ENCODE results near the gene NDUFS6.
"Not testable (repeated sequence)": the region's sequence is repeated elsewhere in the genome, so short reads cannot be mapped to it uniquely, and the experiment has no call there.

The NDUFS6 gene

DNA sequence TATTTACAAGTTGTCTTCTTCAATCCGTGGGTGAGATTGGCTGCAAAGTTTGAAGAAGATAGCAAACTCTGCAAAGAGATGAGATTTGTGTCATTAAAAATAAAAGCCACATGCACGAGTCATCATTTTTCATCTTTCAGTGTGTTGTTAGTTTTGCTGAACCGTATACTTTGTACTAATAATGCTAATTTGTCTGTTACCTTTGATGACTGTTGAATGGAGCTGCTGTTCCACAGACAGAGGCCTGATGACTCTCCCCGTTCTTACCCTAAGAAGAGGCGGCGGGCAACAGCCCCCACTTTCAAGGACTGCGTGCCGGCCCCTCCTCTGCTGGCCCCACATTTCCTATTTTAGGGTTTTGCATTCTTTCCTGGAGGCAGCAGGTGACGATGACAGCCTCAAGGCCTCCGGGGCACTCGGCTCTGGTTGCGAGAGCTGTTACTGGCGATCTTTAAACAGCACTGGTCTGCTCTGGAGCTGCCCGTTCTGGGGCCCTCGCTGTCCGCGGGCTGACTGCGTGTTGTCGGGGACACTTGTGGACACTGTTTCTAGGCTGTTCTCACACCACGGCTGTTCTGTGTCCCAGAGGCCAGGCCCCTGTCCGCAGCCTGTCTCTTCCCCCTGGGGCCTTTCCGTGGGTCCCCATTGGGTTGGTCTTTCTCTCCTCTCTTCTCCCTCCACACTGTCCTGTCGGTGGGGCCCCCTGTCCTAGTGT lies 35.1 kb downstream of the NDUFS6 start:
- no peak for DNase-seq

DNA sequence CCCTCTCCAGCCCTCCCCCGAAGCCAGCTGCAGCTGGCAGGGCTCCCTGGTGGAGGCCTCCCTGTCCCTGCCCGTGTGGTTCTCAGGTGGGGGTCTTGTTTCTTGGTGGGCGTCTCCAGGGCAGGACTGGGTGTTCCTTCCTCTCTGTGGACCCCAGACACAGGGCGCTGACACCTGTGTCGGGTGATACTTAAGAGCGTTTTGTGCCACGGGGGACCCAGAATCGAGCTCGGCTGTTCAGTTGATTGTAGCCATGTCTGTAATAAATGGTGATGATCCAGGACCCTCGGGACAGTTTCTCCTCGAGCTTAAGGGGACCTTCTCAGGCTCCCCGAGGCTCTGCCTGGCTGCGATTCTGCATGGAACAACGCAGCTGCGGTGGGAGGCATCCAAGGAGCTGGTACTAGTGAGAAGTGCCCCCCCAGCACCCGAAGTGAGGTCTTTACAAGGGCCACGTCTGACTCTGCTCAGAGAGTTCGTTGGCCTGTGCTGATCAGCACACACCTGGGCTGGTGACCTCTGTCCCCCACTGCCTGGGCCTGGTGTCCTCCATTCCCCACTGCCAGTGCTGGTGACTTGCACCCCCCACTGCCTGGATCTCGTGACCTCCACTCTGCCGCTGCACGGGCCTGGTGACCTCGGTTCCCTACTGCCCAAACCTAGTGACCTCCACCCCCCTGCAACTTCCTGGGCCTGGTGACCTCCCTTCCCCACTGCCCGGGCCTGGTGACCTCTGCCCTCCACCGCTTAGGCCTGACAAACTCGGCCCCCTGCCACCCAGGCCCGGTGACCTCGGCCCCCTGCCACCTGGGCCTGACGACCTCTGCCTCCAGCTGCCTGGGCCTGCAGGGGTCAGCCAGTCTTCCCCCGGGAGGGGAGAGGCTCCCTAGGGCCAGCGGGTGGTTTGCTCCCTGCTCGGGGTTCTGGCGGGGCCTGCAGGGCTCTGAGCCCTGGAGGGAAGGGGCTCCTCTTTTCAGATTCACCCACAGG lies 36.0 kb downstream of the NDUFS6 start:
- DNase-seq = no peak

DNA sequence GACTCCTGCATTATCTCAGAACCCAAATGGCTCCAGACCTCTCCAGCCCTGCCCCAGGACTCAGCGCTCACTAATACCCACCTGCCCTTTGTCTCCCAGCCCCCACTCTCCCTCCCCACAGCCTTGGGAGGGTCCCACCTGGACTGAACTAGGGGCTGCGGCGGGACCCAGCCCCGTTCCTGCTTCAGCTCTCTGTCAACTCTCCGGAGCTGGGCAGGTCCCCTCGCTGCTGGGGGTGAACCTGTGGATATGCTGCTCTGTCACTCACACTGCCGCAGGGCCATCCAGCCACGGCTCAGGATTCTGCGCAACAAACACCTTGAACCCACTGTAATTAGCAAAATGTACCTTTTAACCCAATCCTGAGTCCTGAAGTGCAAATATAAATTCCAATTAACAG lies 36.8 kb downstream of the NDUFS6 start:
- no peak for DNase-seq

DNA sequence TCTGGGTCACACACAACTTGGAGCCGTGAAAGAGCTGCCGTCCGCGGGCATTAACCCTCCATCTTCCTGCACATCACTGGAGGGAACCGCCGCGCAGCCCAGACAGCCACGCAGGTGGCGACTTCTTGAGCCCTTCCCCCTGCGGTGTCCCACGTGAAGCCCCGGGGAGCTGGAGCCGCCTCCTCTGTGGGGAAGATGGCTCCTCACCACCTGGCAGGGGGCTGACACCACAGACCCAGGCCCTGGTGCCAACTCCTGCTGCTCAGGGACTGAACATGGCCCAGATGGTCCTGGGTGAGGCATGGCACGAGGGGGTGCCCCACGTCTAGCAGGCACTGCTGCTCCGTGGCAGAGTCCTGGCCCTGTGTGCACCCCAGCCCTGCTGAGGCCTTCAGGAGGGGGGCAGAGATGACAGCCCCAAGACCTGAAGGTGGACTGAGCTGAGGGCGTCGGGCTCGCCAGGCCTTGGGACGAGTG lies 38.9 kb downstream of the NDUFS6 start:
- no peak for DNase-seq

DNA sequence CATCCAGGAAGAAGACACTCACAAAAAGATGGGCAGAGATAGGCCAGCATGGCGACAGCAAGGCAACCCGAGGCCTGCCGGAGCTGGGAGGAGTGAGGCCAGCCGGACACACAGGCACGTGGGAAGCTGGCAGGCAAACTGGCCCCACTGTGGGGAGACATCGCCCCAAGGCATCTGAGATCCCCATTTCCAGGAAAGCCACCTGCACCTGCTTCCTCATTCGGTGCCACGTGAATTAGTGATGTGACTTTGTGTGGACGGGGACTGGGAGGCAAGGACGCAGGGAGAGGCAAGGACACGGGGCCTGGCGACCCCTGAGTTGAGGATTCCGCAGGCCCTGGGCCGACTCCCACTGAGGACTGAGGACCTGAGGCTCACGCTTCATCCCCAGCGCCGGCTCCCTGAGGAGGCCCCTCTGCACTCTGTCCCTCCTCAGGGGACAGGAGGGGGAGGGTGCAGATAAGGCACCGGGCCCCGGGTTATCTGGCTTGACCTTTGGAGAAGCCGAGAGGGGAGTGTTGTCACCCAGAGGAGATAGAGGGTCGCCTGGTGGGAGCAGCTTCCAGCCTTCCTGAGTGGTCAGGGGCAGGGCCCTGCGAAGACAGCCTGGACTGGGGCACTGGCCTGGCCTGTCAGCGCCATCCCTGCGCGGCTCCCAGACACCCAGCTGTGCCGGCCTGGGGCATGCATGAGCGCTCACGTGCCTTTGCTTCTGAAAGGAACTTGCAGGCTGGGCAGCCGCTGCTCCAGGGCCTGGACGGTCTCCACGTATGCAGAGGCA lies 39.7 kb downstream of the NDUFS6 start:
- no peak for DNase-seq

DNA sequence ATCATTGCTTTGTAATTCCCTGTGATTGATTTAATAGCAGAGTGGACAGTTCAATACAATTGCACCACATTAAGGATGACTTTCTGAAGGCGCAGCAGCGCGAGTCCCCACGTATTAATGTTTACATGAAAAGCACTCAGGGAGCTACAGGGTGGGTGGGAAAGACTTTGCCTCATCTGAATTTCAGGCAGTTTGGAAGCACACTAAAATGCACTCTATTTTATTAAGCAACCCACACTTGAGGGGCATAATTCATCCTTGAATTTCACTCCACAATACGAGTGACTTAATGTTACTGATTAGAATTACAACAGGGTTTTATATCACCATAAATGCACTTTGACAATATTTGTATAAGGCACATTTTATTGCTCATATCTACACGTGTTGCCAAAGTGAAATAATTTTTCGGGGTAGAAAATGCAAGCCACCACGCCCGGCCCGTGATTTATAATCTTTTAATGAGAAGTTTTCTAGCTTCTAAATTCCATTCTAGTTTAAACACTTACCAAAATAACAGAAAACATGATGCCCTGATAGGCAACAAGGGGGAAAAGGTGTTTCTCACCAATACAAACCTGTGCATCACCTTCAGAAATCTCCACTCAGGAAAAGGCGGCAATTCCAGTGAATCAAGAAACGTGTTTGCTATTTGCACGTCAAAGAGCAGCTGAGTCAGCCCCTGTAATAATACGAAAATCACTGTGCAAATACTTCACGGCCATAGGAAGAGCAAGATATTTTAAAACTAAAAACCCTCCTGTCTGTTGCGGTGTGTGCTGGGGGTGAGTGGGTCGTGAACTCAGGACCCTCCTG lies 41.0 kb downstream of the NDUFS6 start:
- DNase-seq = no peak

DNA sequence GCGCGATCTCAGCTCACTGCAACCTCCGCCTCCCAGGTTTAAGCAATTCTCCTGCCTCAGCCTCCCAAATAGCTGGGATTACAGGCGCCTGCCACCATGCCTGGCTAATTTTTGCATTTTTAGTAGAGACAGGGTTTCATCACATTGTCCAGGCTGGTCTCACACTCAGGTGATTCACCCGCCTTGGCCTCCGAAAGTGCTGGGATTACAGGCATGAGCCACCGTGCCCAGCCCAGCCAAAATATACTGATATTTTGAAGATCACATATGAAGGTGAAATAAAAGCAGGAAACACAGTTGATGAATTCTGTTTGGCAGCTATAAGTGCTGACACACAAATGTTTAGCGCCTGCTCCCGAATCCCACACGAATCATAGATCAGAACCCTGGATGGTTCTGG lies 42.6 kb downstream of the NDUFS6 start:
- not testable (repeated sequence) for DNase-seq

DNA sequence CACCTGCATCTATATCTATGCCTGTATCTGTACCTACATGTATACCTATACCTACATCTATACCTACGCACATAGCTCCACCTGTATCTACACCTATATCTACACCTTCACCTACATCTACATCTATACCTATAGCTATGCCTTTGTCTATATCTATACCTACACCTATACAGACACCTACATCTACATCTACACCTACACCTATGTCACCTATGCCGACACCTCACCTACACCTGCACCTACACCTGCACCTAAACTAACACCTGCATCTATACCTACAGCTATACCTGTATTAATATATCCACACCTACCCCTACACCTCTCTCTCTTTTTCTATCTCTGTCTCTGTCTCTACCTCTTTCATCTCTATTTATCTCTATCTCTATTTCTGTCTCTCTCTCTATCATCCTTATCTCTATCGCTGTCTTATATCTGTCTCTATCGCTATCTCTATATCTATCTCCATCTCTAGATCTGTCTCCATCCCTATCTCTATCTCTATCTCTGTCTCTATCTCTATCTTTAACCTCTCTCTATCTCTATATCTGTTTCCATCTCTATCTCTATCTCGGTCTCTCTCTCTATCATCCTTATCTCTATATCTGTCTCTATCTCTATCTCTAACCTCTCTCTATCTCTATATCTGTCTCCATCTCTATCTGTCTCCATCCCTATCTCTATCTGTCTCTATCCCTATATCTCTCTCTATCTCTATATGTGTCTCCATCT lies 43.7 kb downstream of the NDUFS6 start:
- DNase-seq = no peak

DNA sequence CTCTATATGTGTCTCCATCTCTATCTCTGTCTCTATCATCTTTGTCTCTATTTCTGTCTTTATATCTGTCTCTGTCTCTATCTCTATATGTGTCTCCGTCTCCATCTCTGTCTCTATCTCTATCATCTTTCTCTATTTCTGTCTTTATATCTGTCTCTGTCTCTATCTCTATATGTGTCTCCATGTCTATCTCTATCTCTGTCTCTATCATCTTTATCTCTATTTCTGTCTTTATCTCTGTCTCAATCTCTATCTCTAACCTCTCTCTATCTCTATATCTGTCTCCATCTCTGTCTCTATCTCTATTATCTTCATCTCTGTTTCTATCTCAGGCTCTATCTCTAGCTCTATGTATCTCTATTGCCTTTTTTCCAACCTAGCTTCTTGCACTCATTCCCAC lies 44.5 kb downstream of the NDUFS6 start:
- DNase-seq = no peak

DNA sequence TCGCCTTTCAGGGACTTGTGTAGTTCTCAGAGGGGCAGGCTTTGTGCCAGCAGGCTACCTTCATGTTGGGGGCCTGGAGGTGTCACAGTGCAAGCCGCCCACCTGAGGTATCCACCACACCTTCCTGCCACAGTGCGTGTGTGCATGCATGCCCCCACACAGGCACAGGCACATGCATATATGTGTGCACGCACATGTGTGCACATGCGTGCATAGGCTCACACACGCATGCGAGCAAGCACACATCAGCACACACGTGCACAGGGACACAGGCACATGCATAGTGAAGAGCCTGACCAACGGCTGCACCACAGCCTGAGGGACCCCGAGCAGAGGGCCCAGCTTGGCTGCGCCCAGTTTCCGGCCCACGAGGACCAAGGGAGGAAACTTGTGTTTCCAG lies 45.4 kb downstream of the NDUFS6 start:
- DNase-seq = no peak

DNA sequence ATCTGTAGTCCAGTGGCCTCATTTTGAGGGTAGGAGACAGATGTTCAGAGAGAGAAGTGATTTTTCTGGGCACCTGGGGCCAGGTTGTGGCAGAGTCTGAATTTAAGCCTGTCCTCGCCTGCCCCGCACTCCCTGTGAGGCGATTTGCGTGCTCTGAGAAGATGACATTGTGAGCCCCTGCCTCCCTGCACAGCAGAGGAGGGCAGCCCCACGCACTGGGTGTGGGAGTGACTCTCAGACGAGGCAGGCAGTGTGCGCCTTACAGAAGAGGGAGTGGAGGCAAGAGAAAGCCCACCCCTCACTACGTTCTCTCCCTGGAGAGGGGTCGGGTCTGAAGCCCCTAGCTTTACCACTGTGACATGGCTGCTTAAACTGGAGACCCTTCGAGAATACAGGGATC lies 45.8 kb downstream of the NDUFS6 start:
- DNase-seq = no peak

DNA sequence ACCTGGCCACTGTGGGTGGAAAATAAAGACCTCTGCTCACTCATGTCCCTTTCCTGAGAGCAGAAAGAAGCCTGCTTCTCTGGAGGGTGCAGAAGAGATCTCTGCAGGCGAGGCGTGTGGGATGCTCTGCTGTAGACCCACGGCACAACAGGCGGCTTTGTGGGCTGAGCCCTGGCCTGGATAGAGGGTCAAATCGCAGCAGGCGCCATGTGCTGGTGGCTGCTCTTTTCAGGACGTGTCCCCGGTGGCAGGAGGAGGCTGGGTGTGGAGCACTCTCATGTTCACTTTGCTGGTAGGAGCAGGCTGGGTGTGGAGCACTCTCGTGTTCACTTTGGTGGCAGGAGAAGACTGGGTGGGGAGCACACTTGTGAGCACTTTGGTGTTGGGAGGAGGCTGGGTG lies 46.4 kb downstream of the NDUFS6 start:
- DNase-seq = no peak

DNA sequence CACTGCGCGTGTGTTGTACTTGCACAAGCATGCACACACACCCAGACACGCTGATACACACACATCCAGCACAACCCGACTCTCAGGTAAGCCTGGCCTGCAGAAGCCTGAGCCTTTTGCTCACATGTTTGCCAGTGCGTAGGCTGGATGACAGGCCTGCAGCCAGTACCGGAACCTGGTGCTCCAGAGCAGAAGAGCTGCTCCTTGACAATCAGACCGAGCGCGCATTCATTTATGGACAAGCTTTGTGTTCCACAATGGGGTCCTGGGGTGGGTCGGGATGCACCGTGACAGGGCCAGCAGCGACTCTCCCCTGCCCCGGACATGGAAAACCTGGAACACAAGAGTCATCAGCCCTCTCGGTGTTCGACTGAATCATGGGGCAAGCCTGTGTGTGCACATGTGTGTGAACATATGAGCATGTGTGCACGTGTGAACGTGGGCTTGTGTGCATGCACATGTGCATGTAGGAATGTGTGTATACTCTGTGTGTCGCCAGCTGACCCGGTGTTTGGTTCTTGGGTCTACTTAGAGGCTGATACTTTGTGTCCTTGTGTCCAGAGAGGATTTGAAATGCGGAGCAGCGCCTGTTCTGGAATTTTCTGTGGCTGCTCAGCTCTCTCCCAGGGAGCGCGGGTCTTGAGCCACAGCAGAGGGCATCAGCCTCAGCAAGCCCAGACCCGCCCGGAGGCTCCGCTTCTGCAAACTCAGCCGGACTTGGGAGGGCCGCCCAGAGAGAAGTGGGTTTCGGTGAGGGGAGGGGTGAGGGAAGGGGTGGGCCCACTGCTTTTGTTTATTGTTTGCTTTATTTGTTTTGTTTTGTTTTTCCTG lies 49.3 kb downstream of the NDUFS6 start:
- no peak for DNase-seq

DNA sequence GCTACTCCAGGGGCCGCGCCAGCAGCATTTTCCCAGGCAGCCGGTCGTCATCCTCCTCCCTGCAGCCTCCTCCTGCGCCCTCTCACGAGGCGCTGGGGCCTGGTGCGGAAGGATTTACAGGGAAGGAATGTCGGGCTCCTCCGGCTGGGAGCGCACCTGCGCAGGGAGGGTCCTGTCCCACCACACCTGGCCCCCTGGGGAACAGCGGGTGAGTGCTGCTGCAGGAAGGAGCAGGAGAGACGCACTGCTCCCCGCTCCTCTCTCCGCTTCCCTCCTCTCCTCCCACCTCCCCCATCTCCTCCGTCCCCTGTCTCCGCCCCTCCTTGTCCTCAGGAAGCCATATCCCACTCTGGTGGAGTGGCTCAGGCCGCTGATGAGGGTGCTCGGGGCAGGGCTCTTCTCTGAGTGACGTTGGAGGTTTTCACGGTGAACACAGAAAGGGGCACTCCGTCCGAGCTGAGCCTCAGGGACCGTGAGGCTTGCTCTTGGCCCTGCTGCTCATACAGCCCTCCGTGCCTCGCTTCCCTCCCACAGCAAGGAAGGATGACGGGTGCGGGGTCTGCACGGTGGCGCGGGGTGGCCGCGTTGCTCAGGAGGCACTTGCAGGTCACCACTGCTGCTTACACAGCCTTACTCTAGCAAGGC lies 50.2 kb downstream of the NDUFS6 start:
- DNase-seq = no peak

DNA sequence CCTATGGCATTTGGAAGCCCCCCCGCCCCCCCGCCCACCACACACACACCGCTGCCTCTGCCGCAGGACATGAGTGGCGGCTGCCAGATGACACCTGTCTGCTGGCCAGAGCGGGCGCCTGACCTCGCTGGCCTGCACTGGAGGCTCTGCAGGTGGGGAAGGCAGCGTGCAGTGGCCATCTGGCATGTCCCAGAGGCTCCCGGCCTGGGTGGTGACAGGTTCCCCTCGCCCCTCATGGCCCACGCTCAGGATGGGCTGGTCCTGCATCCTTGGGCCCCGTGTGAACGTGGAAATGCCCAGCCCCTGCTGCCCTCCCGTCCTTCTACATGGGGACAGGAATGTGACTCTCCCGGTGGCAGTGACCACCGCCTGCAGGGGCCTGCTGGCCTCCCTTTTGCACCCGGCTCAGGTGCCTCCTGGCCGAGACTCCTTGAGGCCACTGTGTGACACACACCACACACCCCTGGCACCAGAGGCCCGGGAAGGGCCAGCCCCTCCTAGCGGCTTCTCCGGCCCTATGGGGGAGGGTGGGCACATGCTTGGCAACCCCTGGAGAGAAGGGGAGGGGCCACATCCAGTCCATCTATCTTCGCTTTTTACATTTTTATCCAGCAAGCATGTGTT lies 51.2 kb downstream of the NDUFS6 start:
- DNase-seq = no peak

DNA sequence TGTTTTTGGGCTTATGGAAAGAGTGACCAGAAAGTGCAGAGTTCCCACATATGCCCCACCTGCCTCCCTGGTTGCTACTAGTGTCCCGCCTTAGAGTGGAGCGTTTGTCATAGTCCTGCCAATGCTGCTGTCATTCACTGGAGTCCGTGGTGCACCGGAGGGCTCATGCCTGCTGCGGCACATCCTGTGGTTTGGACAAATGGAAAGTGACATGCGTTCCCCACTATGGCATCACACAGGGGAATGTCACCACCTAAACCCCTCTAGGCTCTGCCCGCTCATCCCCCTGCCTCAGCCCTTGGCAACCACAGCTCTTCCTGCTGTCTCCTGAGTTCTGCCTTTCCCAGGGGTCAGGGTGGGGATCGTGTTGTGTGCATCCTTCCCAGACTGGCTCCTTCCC lies 52.3 kb downstream of the NDUFS6 start:
- DNase-seq = no peak

DNA sequence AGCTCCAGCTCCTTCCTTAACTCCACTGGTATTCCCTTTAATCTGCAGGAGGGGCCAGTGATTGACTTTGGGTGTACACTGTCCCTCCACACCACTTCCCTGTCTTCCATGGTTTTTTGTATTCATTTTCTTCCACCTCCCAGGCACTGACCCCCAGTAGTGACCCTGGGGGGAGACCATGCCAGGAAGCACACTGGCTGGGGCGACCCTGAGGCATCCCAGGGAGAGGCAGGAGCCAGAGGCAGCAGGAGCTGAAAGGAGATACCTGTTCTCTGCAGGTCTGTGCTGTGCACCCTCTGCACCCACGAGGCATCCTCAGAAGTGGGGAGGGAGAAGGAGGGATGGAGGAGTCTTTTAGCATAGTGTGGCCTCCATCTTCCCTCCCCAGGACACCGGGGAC lies 53.9 kb downstream of the NDUFS6 start:
- no peak for DNase-seq

DNA sequence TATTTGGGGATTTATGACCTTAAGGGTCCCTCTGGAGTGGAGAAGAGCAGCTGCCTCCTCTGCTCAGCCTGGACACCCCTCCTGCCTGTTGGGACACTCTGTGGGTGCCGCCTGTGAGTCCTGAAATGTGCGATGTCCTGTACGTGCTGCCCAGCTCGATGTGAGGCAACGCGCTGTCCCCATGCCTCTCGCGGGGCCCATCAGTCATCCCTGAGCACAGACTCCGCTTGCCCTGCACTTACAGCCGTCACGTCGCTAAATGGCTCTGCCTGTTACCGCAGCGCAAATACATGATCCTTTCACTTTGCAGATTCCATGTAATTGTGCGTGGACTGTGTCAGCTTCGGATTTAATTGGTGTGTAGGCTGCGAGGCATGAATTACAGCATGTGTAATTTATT lies 54.4 kb downstream of the NDUFS6 start:
- DNase-seq = no peak

DNA sequence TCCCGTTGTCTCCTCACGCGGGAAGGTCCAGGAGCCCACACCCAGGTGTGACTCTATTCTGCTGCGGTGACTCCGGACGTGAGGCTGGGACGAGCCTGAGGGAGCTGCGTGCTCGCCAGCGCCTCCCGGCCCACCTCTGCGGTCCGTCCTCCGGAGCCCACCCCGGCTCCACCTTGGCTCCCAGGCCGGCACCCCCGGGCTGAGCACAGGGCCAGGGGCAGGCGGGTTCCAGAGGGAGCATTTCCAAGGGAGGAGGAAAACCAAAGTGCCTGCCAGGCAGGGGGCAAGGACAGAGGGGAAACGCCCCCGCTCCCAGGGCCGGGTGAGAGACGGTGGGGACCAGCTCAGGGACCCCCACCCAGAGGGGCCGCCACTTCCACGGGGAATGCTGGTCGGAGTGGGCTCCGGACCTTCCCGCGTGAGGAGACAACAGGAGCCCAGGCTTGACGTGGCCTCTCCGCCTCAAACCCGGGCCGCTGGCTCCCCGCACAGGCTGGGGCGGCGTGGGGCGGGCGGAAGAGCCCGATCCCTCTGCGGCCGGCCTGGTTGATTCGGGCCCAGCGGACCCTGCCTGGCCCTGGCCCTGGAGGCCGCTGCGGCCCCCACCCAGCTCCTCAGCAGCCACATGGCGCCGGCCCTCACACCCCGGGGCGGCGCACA lies 55.5 kb downstream of the NDUFS6 start:
- no peak for DNase-seq
